IMR-90 (cell line): ENCODE results near the gene NOP9. TPM values are rescaled to one million over a fixed set of nuclear protein-coding genes. Genes with fewer than 3 reads are reported as not detected.

Source experiments
- MAFK ChIP-seq: IDR thresholded peaks from 2 replicates; pipeline ENCODE4 v1.6.1; 2012; ENCODE audit warnings: low read depth, low read length, improper control_type of control experiment
- MAZ ChIP-seq: IDR thresholded peaks from 2 replicates; pipeline ENCODE4 v1.6.1; 2012; ENCODE audit warnings: low read depth, mild to moderate bottlenecking, low read length, improper control_type of control experiment, moderate library complexity, borderline replicate concordance
- MXI1 ChIP-seq: IDR thresholded peaks from 2 replicates; pipeline ENCODE4 v1.6.1; 2012; ENCODE audit warnings: low read depth, mild to moderate bottlenecking, low read length, moderate library complexity, borderline replicate concordance
- RAD21 ChIP-seq: IDR thresholded peaks from 2 replicates; pipeline ENCODE4 v1.6.1; 2012; ENCODE audit warnings: low read length, improper control_type of control experiment
- polyA plus RNA-seq, 3 experiments: library from polyadenylated mRNA; depleted of rRNA; stranded (reverse); fragments of >200 nt; gene quantifications; 2 replicates each; pipeline ENCODE4 v1.2.3, GENCODE V29; 2012; ENCODE audit warnings: low replicate concordance in 1 of 3
- total RNA-seq: library from RNA; depleted of rRNA; stranded (reverse); fragments of >200 nt; gene quantifications from 2 replicates; pipeline ENCODE4 v1.2.3, GENCODE V29; 2012

Gene NOP9
- total and polyA plus RNA-seq, 2 of the 4 experiments (the other 2 are of a cell fraction) = 11.8 to 25.8 TPM

DNA sequence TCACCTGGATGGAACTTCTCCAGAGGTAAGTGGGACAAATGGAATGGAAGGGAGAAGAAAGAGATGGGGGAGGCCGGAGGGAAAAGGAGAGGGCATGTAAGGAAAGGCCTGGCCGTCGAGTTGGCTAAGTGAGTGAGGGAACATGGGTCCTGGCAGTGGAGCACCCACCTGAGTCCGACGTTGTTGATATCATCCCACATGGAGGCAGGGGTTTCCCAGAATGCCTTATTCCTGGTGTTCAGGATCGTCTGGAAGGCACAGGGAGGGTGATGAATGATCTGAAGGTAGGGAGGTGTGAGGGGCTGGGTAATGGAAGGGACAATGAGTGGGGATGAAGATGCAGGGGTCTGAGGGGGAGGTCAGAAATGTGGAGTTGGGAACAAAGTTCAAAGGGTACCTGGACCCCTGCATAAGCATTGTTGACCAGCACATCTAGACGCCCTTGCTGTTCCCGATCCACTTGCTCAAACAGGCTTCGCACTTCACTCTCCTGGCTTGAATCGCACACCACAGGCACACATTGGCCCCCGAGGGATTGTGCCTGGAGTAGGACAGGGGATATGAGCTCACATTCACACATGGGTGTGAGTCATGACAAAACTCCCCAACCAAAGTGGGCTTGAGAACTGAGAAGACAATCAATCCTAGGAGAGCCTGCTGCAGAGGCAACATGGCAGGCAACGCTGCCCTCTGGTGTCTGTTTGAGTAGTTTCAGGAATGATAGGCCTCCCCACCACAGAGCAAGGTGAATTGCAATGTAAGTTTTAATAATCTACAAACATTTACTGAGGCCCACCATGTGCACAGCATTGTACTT, 3.1 kb upstream of the NOP9 start (continued):
- peak; percentile 93 for TF ChIP-seq RAD21
- no peak for TF ChIP-seq MAFK
- peak; percentile 58; the same call in 1 of the 2 replicates for TF ChIP-seq MAZ
- TF ChIP-seq MXI1 = peak; percentile 81
